SK-N-SH treated with all-trans-retinoic acid at 6 μM for 48 hours (cell line): ENCODE measurements around the gene KCNA2.

Experiments
- CREB5 ChIP-seq: fragments of 250-450 bp; sonication (Bioruptor Pico); IDR thresholded peaks from 2 replicates; pipeline ENCODE4 v1.5.1; 2020; ENCODE audit warnings: low read depth, mild to moderate bottlenecking, moderate library complexity
- PPARA ChIP-seq: fragments of 250-450 bp; sonication (Bioruptor Pico); IDR thresholded peaks from 2 replicates; pipeline ENCODE4 v1.5.0; 2020; ENCODE audit warnings: mild to moderate bottlenecking, borderline replicate concordance
- TCF4 ChIP-seq: fragments of 250-450 bp; sonication (Bioruptor Pico); IDR thresholded peaks from 2 replicates; pipeline ENCODE4 v1.8.0; 2021; ENCODE audit warnings: mild to moderate bottlenecking, moderate library complexity, borderline replicate concordance

- TF ChIP-seq TCF4 (CRISPR knock-in tag) (no peak), CREB5 (CRISPR knock-in tag) (no peak), PPARA (no peak)
Observed at GRCh38 chr1:110636149-110636935, 30.2 kb upstream of the KCNA2 start.
